Keratinocyte (primary cell): ENCODE data around the gene KRT71. TPM values are rescaled to one million over a fixed set of nuclear protein-coding genes. Genes with fewer than 3 reads are reported as not detected.

Source experiments
- DNase-seq: peaks from one replicate; pipeline ENCODE4 v3.0.0-alpha.2; 2011; ENCODE audit warnings: low read depth, missing footprints, low spot score
- FAIRE-seq: peaks from 2 replicates; lab custom pipeline; 2011; peaks lifted over from hg19 to GRCh38; lab: Jason Lieb, UNC
- H2AFZ ChIP-seq: 2 replicates; pipeline ENCODE4 v1.6.0; 2012; ENCODE audit warnings: low read length, control low read depth, inconsistent platforms; ENCODE audit not compliant: control insufficient read depth
- H3K27ac ChIP-seq: 2 replicates; pipeline ENCODE4 v1.5.1; 2011; ENCODE audit warnings: low read length; ENCODE audit not compliant: control insufficient read depth, insufficient read depth
- H3K27me3 ChIP-seq: 3 replicates; pipeline ENCODE4 v1.6.0; 2011; ENCODE audit warnings: low read length; ENCODE audit not compliant: control insufficient read depth, insufficient read depth; ENCODE audit errors: extremely low read depth
- H3K36me3 ChIP-seq, 2 experiments: 2 replicates in 1 of 2; 3 replicates in 1 of 2; pipeline ENCODE4 v1.5.1; 2011; ENCODE audit warnings: low read length in 2 of 2, mild to moderate bottlenecking in 1 of 2; ENCODE audit not compliant: control insufficient read depth in 2 of 2, insufficient read depth in 2 of 2; ENCODE audit errors: extremely low read depth in 1 of 2
- H3K4me1 ChIP-seq: 3 replicates; pipeline ENCODE4 v1.5.1; 2011; ENCODE audit warnings: low read length; ENCODE audit not compliant: control insufficient read depth, insufficient read depth; ENCODE audit errors: extremely low read depth
- H3K4me2 ChIP-seq: 3 replicates; pipeline ENCODE4 v1.6.0; 2011; ENCODE audit warnings: low read depth, low read length; ENCODE audit not compliant: control insufficient read depth, insufficient read depth; ENCODE audit errors: extremely low read depth
- H3K4me3 ChIP-seq, 3 experiments: fragments of 200-600 bp in 1 of 3; sonication (generic) in 1 of 3; 2 replicates in 2 of 3; 3 replicates in 1 of 3; pipeline ENCODE4 v1.5.1; 2011 to 2016; ENCODE audit warnings: low read length in 3 of 3, mild to moderate bottlenecking in 3 of 3, control low read depth in 2 of 3, inconsistent platforms in 1 of 3, low read depth in 1 of 3, mixed read lengths in 1 of 3, mixed run types in 1 of 3, moderate library complexity in 1 of 3; ENCODE audit not compliant: control insufficient read depth in 2 of 3, insufficient read depth in 2 of 3; ENCODE audit errors: extremely low read depth in 1 of 3
- H3K79me2 ChIP-seq: 2 replicates; pipeline ENCODE4 v1.6.0; 2012; ENCODE audit warnings: low read length; ENCODE audit not compliant: control insufficient read depth, insufficient read depth
- H3K9ac ChIP-seq: 3 replicates; pipeline ENCODE4 v1.6.0; 2011; ENCODE audit warnings: low read length; ENCODE audit not compliant: control insufficient read depth, insufficient read depth; ENCODE audit errors: extremely low read depth
- H3K9me1 ChIP-seq: 3 replicates; pipeline ENCODE4 v1.6.0; 2011; ENCODE audit warnings: low read length; ENCODE audit not compliant: control insufficient read depth, insufficient read depth; ENCODE audit errors: extremely low read depth
- H3K9me3 ChIP-seq: 2 replicates; pipeline ENCODE4 v1.5.1; 2012; ENCODE audit warnings: low read depth, low read length; ENCODE audit not compliant: control insufficient read depth
- H4K20me1 ChIP-seq: 3 replicates; pipeline ENCODE4 v1.6.0; 2011; ENCODE audit warnings: low read length; ENCODE audit not compliant: control insufficient read depth, insufficient read depth; ENCODE audit errors: extremely low read depth
- EZH2 ChIP-seq: IDR thresholded peaks from one replicate; pipeline ENCODE4 v1.6.1; 2012; ENCODE audit warnings: inconsistent platforms, mild to moderate bottlenecking, low read length, moderate library complexity
- dilution Hi-C: fragments of 300-500 bp; cut with MboI; formaldehyde crosslinking; loops from one replicate; pipeline ENCODE4 v1.7.0; 2020; ENCODE audit warnings: low sequenced_read_pairs; ENCODE audit not compliant: extremely low pct_ligation_motif_present
- polyA plus RNA-seq, 5 experiments: library from polyadenylated mRNA; depleted of rRNA in 3 of 5; stranded (reverse) in 3 of 5; stranded (forward) in 1 of 5; unstranded in 1 of 5; fragments of >200 nt; gene quantifications; 1 replicate in 1 of 5; 2 replicates in 3 of 5; 3 replicates in 1 of 5; pipeline versions ENCODE4 v1.2.1 to v1.2.3, GENCODE V29; 2011 to 2012; ENCODE audit warnings: missing spikeins in 2 of 5, low read depth in 1 of 5, low replicate concordance in 1 of 5
- TF ChIP-seq, protein P1 (sequence below), 3 experiments: IDR thresholded peaks in 1 of 3; conservative IDR thresholded peaks in 1 of 3; optimal IDR thresholded peaks in 1 of 3; 2 replicates in 2 of 3; 3 replicates in 1 of 3; pipeline versions ENCODE3 to v1.5.1; 2011; ENCODE audit warnings: low read length in 3 of 3, mild to moderate bottlenecking in 3 of 3, moderate library complexity in 2 of 3, control low read depth in 1 of 3, inconsistent platforms in 1 of 3; ENCODE audit not compliant: insufficient read depth in 2 of 3; ENCODE audit errors: extremely low read depth in 1 of 3

The KRT71 gene
- polyA plus RNA-seq, 1 donor (not counting 4 experiments of a cell fraction or from before 2014, with no cell fraction given), result not detected

DNA sequence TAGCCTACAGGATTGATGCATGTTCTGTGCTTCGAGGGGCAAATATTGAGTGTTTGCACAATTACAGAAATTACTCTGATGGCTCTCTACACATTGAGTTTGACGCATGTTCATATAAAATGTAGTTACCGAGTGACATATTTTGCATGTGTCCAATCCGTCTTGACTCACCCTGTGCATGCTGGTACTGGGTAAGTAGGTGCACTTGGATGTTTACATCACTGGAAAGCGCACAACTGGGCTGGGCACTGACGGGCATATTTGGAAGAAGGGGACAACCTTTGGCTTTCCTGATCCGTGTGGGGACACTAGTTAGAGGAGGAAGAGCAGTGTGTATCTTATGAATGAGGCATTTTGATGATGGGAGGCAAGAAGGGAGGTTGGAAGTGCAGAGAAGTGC lies 55.0 kb downstream of the KRT71 start:
- no peak overlapping the region for H3K9ac ChIP-seq
- H3K36me3 ChIP-seq, result no peaks in the 10 kb centered on the region
- TF ChIP-seq, protein P1, sequence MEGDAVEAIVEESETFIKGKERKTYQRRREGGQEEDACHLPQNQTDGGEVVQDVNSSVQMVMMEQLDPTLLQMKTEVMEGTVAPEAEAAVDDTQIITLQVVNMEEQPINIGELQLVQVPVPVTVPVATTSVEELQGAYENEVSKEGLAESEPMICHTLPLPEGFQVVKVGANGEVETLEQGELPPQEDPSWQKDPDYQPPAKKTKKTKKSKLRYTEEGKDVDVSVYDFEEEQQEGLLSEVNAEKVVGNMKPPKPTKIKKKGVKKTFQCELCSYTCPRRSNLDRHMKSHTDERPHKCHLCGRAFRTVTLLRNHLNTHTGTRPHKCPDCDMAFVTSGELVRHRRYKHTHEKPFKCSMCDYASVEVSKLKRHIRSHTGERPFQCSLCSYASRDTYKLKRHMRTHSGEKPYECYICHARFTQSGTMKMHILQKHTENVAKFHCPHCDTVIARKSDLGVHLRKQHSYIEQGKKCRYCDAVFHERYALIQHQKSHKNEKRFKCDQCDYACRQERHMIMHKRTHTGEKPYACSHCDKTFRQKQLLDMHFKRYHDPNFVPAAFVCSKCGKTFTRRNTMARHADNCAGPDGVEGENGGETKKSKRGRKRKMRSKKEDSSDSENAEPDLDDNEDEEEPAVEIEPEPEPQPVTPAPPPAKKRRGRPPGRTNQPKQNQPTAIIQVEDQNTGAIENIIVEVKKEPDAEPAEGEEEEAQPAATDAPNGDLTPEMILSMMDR (optimal IDR thresholded peaks at IDR 0.05 in 1 of 3, IDR thresholded peaks at IDR 0.05 in 1 of 3, conservative IDR thresholded peaks at IDR 0.05 in 1 of 3; ENCODE audit: extremely low read depth in 1 of 3, insufficient read depth in 2 of 3, low read length in 3 of 3), result no peak
- no peak for TF ChIP-seq EZH2
- FAIRE-seq (no peak), DNase-seq (no peak)
- no peak overlapping the region for H3K4me3 ChIP-seq
- no peaks in the 10 kb centered on the region for H3K27me3 ChIP-seq
- H3K27ac ChIP-seq, result no peak overlapping the region
- H2AFZ ChIP-seq, result no peak overlapping the region
- H3K9me1 ChIP-seq, result no peaks in the 10 kb centered on the region
- dilution Hi-C loops, result no loop called here
- H3K4me1 ChIP-seq, result peaks cover 62% of the 10 kb centered on the region
- no peak overlapping the region for H3K4me2 ChIP-seq
- H4K20me1 ChIP-seq, result no peaks in the 10 kb centered on the region
- H3K9me3 ChIP-seq, result no peaks in the 10 kb centered on the region
- peaks cover 2% of the 10 kb centered on the region for H3K79me2 ChIP-seq

DNA sequence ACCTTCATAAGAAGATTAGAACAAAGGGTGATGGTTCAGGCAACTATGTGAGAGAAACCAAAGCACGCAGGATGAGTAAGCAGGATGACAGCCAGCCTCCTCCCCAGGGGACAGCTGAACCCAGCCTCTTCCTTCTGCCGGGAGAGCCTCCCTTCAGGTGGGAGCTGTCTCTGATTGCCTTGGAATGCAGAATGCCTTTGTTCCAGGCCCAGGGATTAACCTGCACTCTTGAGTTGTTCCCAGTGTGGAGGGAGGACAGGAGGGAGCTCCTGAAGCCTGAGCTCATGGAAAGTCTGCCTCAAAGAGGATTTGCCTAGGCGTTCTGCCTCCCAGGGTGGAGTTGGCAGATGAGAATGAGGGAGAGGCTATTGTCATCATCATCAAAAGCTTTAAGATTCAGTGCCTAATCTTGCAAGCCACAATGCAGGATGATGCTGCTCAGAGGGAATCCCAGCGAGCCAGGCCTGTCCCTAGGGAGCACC lies 56.3 kb downstream of the KRT71 start:
- no peaks in the 10 kb centered on the region for H3K9me3 ChIP-seq
- no peaks in the 10 kb centered on the region for H3K9me1 ChIP-seq
- H3K27ac ChIP-seq, result peak overlapping the region; percentile 99
- H4K20me1 ChIP-seq, result peaks cover 8% of the 10 kb centered on the region
- FAIRE-seq (peak; percentile 99), DNase-seq (peak; percentile 96)
- dilution Hi-C loops, result no loop called here
- H3K4me3 ChIP-seq, result peak overlapping the region in 1 of 3 experiments; percentile 4
- H3K4me1 ChIP-seq, result peaks cover 62% of the 10 kb centered on the region
- peaks cover 2 to 5% of the 10 kb centered on the region in 2 experiments for H3K36me3 ChIP-seq
- peak overlapping the region; percentile 96 for H3K4me2 ChIP-seq
- no peaks in the 10 kb centered on the region for H3K27me3 ChIP-seq
- peaks cover 10% of the 10 kb centered on the region for H3K79me2 ChIP-seq
- H2AFZ ChIP-seq, result no peak overlapping the region
- H3K9ac ChIP-seq, result peak overlapping the region; percentile 92
- TF ChIP-seq EZH2, result no peak
- TF ChIP-seq, protein P1 (optimal IDR thresholded peaks at IDR 0.05 in 1 of 3, IDR thresholded peaks at IDR 0.05 in 1 of 3, conservative IDR thresholded peaks at IDR 0.05 in 1 of 3; ENCODE audit: extremely low read depth in 1 of 3, insufficient read depth in 2 of 3, low read length in 3 of 3), result no peak
